GM18873 (cell line): ENCODE measurements around the gene FAM234B.
"Not testable (repeated sequence)": the region's sequence is repeated elsewhere in the genome, so short reads cannot be mapped to it uniquely, and the experiment has no call there.

Experiments
- ATAC-seq: cut with Tn5 transposase; IDR thresholded peaks from one replicate; pipeline ENCODE4 v1.9.1; 2021; ENCODE audit warnings: mild to moderate bottlenecking, moderate library complexity, moderate number of reproducible peaks; ENCODE audit not compliant: unreplicated experiment, low FRiP score

Gene FAM234B

GRCh38 chr12:13053617-13054016, 9.4 kb downstream of the FAM234B start:
- ATAC-seq, result not testable (repeated sequence)

- no peak for ATAC-seq
Measured at GRCh38 chr12:13060581-13060980, 16.4 kb downstream of the FAM234B start.

- no peak for ATAC-seq
Measured at GRCh38 chr12:13061377-13061776, 17.2 kb downstream of the FAM234B start.

- no peak for ATAC-seq
Measured at GRCh38 chr12:13062669-13063068, 18.5 kb downstream of the FAM234B start.

- ATAC-seq, result no peak
Measured at GRCh38 chr12:13066014-13066413, 21.8 kb downstream of the FAM234B start.

DNA sequence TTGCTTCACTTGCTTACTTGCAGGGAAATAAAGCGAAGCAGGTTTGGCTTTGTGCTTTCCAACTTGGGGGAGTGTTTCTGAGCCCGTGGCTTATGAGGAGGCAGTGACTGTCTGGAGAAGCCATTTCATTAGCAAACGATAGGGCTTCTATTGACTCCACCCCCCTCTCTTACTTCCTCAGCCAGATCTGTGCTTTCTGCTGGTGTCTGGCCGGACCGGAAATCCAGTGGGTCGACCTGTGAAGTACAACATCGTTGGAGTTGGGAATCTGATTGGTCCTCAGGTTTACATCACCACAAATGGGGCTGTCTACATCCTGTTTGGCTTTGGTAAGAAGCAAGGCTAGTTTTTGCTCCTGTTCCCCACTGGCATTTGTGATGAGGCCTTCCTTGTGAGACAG, 22.3 kb downstream of the FAM234B start:
- ATAC-seq, result no peak

DNA sequence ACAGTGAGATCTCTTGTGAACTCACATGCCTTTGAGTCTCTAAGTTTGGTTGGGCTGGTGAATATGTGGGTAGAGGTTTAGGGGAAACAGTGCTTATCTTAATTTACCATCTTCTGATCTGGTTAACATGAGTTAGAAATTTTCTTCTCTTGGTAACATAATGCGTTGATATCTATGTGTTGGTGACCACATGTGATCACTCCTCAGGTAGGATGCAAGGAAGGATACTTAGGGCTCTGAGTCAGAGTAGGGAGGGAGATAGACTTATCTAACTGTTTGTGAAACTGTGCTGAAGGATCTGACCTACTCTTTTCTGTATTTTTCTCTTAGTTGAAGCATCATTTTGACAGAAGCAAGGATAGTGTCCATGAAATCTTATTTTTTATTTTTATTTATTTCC, 23.1 kb downstream of the FAM234B start:
- ATAC-seq, result no peak

GRCh38 chr12:13069380-13069779, 25.2 kb downstream of the FAM234B start:
- no peak for ATAC-seq

DNA sequence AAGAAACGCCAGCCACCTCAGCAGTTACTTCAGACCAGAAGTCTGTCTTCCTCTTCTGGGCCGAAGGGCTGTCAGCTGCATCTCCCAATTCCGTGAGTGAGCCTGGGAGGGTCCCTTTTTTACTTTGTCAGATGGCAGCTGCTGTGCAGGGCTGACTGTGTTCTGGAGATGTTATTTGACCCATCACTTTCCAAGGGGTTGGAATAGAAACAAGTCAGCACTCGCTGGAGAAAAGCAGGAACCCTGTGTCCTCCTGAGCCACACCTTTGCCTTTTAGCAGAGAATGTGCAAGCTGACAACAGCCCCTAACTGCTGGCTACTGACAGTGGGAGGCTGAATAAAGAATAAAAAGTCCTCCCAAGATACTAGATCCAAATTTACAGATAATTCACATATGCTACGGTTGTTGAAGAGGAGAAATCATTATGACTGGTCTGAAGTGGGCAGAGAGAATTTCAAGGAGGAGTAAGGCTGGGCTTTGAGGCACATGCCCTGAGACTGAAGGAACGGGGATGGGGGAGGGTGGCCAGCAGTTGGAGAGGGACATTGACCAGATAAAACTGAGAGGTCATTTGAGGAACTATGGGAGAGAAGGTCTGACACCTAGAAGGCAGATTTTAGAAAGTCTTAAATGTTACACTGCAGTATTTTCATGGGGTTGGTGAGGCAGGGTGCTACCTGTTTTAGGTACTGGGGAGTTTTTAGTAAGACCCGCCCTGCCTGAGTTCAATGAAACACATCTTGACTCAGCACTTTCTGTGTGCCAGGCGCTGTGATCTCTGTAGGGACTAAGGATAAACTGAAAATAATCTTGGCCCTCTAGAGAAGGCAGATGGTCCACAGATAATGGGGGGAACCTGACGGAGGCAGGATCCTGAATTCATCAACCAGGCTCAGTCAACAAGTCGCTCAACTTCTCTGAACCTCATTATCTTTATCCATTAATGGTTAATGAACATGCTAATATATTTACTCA, 27.4 kb downstream of the FAM234B start:
- ATAC-seq, result no peak

DNA sequence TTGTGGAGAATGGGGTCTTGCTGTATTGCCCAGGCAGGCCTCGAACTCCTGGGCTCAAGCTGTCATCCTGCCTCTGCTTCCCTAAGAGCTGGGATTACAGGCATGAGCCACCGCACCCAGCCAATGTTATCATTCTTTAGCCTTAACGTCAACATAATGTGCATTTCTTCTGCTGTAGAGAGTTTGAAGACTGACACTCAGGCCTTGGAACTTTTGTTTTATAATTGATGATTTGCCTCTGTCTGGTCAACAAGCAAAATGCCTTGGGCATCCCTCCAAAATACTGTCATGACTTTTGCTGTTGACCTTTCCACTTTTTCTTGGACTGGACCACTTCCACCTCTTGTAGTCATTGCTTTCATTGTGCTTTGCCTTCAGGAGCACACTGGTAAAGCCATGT, 29.0 kb downstream of the FAM234B start:
- no peak for ATAC-seq

GRCh38 chr12:13074396-13075117, 30.4 kb downstream of the FAM234B start:
- ATAC-seq, result no peak

DNA sequence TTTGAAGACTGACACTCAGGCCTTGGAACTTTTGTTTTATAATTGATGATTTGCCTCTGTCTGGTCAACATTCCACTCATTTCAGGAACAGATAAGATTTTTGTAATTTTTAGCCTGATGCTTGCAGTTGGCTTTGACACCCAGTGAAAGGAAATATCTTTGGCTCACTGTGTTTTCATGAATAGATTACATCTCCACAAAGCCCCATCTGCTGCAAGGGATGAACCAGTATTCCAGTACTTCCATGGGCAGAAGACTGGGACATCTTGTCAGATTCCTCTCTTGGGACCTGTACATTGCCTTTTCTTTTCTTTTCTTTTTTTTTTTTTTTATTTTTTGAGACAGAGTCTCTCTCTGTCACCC, 30.9 kb downstream of the FAM234B start:
- no peak for ATAC-seq

DNA sequence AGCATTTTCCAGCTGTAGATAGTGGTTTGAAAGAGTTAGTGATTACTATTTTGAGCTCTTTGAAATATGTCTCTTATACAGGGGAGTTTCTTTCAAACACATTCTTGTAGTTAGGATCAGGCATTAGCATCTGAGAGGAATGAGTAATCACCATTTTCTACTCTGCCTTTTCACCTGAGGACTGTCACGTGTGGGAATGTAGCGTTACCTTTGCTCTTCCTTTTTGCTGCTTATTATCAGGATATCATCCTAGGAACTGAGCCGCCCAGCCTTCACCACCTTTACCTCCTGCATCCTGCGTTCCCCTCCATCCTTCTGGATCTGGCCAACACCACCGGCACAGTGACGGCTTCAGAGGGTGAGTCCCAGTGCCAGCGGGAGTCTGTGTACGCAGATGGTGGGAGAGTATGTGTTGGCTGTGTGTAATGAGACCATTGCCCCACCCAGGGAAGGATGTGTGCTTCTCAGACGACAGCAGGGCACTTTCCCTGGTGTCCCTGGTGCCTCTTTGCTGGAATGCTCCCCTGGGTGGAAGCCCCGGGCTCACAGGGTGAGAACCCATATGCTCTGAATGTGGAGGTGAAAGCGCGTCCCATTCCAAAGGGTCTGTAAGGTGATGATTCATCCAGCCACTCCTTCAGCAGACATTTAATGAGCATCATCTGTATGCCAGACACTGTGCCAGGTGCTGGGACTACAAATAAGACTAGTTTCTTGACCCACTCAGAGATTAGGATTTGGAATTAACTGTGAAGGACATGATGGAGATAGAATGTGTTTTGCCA, 31.8 kb downstream of the FAM234B start:
- no peak for ATAC-seq

GRCh38 chr12:13079440-13079906, 35.3 kb downstream of the FAM234B start:
- no peak for ATAC-seq

GRCh38 chr12:13080266-13080665, 36.1 kb downstream of the FAM234B start:
- no peak for ATAC-seq

DNA sequence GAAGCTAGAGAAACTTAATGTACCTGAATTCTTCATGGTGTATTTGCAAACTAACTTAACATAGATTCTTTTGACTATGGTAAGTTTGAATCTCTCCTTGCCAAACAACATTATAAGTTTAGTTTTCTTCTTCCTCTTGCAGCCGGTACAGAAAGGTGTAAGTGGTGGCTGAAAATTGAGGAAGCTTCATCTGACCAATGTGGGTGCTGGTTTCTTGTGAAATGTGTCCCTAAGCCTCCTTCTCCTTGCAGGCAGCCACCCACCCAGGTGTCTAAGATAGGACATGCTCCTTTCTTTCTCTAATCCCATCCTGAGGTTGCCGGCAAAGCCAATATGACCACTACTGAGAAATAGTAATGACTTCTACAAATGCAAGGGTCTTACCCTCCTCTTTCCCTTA, 38.7 kb downstream of the FAM234B start:
- no peak for ATAC-seq

DNA sequence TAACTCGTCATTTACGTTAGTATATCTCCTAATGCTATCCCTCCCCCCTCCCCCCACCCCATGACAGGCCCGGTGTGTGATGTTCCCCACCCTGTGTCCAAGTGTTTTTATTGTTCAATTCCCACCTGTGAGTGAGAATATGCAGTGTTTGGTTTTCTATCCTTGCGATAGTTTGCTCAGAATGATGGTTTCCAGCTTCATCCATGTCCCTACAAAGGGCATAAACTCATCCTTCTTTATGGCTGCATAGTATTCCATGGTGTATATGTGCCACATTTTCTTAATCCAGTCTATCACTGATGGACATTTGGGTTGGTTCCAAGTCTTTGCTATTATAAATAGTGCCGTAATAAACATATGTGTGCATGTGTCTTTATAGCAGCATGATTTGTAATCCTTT, 39.5 kb downstream of the FAM234B start:
- ATAC-seq, result not testable (repeated sequence)

DNA sequence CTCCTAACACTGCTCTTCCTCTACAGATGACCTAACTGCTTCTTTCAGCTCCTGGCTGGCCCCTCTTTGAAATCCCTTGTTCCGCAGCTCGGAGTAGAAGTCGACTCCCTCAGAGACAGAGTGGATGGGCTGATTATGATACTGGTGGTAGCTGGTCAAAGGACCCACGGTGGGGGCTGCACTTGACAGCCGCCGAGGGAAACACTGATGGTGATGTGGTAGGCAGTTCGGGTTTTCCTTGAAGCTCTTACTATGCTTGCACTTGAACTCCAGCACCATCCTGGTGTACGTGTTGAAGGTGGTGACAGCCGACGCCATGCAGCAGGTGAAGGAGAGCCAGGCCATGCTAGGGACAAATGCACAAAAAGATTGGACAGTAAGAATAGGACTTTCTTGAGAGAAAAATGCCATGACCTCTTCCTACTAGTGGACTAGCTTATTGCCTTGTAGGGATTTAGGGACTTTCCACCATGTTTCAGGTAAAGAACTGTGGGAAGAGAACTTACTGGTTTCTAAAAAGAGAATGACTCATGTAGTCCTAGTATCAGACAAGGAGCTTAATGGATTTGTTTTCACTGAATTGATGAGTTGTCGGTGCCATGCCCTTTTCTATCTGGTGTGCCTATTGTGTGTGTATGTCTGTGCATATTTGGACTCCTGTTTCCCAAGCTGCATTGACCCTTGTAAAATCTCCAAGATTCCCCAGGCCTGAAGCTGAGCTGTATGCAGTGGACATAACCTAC, 40.9 kb downstream of the FAM234B start:
- no peak for ATAC-seq

DNA sequence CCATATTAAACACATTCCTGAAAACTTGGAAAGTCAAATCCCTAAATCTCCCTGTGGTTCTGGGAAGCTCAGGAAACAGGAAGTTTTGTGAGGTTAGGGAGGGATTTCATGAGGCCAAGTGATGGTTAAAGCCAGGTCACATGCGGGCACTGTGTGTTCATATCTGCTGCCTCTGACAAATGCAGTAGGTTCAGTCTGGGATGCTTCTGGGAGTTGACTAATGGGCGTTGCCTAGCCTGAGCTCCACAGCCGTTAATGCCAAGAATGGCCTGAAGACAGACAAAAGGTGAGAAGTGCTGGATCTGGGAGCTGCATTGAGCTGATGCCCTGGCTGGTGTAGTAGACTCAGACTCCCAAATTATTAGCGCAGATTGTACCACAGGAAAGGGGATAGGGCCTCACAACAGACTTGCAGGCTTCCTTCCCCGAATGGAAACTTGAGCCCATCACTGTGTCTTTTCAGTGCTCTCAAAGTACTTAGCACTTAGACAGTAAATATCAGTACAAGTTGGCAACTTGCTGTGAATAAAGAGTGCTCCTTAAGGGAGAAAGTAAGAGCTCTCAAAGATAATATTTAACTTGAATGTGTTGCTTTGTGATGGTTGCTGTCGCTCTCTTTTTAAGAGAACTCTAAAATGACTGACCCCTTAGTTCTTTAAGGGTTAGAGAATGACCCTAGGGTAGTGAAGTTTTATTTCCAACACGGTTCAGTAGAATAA, 41.9 kb downstream of the FAM234B start:
- ATAC-seq, result no peak
